ENCODE results near the gene DIPK1B.

Gene DIPK1B

DNA sequence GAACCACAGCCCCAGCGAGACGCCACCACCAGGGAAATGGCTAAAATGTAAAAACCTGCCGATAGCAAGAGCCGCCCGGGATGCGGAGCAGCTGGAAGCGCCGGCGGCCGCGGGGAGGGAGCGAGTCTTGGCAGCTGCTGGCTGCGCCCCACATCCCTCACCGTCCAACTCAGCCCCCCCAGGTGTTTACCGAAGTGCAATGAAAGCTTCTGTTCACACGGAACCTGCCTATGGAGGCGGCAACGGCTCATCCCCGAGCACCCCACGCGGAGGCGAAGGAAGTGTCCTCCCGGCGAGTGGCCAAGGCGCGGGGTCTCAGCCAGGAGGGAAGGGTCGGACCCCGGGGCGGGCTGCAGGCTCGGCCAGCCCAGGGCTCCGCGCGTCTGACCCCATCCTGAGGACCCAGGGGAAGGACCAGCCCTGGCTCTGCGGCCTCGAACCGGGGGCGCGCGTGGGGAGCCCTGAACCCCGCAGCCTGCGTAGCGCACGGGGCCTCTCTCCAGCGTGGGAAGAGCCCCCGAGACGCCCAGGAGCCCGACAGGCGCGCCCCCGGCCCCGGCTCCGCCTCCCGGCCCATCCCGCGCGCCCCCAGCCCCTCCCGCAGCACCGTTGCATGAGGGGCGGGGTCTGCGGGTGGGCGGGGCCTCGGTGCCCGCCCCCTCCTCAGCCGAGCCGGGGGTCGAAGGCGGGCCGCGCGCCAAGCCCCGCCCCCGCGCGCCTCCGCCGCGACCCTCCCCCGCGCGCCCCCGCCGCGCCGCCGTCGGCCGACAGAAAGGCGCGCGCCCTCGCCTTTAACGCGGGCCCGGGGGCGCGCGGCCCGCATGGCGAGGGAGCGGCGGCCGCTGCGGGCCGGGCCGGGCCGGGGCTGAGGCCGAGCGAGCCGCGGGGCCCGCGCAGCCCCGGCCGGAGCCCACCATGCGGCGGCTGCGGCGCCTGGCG, at the start of gene DIPK1B:
Gene DIPK1B, plus strand, starts transcription at position 822 of the 939 bp plus-strand sequence. Its CDS starts 94 bp downstream, at position 916.
- DNase-seq (ENCODE audit: low read depth, low spot score) = no peak

GRCh38 chr9:136662656-136663581, 49.5 kb upstream of the DIPK1B start, which contains the start of gene EGFL7:
TSS of gene EGFL7 (plus strand) at chr9:136662916. CDS start at chr9:136668283, 5,367 bp downstream.
- DNase-seq (ENCODE audit: low read depth, low spot score) = no peak

DNA sequence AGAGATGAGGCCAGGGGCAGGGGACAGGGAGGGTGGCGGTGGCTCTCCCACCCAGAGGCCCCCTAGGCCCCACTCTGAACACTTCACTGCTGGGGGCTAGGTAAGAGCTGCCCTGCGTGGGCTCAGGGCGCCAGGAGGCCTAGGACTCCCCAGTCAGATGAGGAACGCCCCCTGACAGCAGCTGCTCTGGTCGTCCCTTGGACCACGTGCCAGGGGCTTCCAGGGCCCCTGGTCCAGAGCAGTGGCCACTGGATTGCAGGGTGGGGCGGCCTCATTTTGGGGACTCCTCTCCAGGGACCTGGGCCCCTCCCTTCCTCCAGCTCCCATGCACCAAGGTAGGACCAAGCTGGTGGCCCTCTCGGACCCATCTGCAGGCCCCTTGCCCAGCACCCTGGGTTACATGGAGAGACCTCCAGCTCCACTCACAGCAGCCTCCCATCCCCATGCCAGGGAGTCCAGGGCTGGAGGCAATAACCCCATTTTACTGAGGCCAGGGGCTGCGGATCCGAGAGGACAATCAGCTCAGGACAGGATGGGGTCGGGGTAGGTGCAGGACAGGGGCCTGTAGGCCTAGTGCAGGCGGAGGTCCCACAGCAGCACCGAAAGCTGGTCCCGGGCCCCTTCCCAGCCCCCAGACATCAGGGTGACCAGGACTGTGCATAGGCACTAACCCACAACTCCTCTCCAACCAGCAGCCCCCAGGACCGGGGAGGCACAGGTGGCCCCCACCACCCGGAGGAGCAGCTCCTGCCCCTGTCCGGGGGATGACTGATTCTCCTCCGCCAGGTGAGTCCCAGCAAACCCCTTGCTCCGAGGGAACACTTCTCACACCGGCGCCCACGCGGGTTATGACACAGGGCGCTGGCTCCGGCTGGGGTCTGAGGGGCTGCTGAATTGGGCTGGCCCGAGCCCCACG, 48.1 kb upstream of the DIPK1B start:
- no peak for DNase-seq (ENCODE audit: low read depth, low spot score)

DNA sequence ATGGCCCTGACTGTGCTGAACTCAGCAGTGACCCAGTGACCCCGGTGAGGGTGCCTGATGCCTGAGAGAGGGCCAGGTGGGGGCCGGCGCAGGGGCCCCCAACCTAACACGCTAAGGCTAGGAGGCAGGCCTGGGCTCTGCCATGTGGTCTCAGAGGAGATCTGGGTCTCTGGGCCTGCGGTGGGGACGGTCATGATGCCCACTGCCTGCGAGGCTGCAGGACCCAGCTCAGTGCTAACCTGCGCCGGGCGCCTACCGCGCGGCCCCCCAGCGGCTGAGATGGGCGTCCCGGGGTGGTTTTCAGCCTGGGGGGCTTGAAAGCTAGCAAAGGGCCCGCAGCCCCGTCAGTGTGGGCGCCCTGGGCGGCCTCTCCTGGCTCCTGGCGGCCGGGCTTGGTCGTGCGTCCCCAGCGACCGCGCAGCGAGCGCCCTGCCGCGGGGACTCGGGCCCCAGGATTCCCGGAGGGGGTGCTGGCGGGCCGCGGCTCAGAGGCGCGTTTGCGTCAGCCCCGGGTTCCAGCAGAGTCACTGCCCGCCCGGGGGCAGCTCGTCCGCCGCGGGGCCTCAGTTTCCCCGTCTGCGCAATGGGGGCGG, 47.2 kb upstream of the DIPK1B start:
- no peak for DNase-seq (ENCODE audit: low read depth, low spot score)

DNA sequence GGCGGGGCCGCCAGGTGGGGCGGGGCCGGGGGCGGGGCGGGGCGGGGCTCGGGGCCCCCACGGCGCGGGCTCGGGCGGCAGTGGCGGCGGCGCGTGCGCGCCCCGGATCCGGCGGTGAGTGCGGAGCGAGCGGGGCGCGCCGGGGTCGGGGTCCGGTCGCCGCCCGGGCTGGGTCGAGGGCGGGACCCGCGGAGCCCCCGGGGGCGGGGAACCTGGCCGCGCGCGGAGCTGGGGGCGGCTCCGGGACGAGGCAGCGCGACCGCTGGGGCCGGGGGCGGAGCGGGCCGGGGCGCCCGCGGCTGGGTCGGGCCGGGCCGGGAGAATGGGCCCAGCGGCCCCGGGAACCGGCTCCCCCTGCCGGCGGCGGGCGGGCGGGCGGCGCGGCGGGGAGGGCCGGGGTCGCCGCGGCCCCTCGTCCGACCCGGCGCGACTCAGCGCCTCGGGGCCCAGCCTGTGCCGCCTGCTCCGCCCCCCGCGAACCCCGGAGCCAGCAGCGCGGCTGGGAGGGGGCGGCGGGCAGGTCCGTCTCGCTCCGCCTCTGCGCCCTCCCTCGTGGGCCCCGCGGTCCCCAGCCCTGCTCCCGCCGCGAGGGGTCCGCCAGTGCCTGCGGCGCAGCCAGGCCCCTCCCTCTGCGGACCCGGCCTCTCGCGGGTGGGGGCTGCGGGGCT, 46.5 kb upstream of the DIPK1B start:
- no peak for DNase-seq (ENCODE audit: low read depth, low spot score)

GRCh38 chr9:136666372-136667213, 45.8 kb upstream of the DIPK1B start:
- DNase-seq (ENCODE audit: low read depth, low spot score) = no peak

DNA sequence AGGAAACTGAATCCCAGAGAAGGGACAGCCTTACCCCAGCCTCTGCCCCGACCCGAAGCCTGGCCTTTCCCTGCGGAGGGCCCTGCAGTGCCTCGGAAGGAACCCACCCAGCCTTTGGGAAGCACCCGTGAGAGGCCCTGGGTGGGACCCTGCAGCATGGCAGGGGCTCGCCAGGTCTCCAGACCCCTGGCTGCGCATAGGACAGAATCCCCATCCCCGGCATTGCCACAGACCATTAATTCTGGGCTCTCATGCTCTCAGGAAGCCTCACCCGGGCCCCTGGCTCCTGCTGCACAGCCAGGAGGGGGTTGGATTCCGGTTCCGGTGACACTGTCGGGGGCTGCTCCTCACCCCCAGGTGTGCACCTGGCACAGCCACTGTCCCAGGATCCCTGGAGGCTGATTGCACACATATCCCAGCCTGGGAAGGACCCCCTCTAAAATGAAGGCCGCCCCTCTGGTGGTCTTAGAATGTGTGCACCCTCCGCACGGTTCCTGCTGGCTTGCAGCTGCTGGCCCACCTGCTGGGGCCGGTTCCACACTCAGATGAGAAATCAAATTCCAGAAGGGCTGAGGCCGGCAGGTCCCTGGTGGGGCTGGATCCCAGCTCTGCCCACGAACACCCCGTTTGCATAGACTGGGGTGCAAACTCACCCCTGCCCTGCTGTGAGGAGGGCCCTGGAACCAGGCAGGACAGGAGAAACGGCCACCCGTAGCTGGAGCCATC, 45.0 kb upstream of the DIPK1B start:
- DNase-seq (ENCODE audit: low read depth, low spot score) = no peak

- DNase-seq (ENCODE audit: low read depth, low spot score) = no peak
Observed at GRCh38 chr9:136667940-136668760, 44.2 kb upstream of the DIPK1B start.

- DNase-seq (ENCODE audit: low read depth, low spot score) = no peak
Observed at GRCh38 chr9:136668983-136669790, 43.2 kb upstream of the DIPK1B start.

DNA sequence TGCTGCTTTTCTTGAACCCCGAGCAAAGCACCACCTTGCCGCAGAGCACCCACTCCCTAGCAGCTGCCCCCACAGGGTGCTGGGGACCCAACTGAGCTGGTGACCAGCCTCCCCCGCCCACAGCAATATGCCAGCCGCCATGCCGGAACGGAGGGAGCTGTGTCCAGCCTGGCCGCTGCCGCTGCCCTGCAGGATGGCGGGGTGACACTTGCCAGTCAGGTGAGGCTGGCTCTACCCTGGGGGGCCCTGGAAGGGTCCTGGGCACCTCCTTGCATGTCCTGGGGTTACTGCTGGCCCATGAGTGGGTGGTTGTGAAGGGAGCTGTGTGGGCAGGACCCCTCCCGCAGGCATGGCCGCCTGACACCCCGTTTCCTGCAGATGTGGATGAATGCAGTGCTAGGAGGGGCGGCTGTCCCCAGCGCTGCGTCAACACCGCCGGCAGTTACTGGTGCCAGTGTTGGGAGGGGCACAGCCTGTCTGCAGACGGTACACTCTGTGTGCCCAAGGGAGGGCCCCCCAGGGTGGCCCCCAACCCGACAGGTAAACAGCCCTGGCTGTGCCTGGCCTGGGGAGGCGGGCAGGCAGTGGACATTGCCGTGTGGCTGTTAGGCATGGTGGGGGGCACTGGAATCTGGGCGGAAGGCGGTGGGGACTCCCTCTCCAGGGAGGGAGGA, 42.4 kb upstream of the DIPK1B start:
- no peak for DNase-seq (ENCODE audit: low read depth, low spot score)

- DNase-seq (ENCODE audit: low read depth, low spot score) = no peak
Observed at GRCh38 chr9:136670576-136671253, 41.7 kb upstream of the DIPK1B start.

DNA sequence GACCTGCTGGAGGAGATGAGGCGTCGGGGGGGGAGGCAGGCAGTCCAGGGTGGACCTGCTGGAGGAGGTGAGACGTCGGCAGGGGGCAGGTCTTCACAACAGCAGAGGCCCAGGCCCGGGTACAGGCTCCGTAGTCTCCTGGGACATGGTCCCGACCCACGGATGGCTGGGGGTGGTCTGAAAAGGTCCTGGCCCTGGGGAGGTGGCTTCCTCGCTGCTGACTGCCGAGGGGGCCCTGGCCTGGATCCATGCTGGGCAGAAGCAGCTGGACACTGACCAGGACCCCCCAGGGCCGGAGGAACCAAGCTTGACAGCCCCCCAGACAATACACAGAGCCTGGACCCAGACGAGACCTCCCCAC, 41.1 kb upstream of the DIPK1B start:
- DNase-seq (ENCODE audit: low read depth, low spot score) = no peak

DNA sequence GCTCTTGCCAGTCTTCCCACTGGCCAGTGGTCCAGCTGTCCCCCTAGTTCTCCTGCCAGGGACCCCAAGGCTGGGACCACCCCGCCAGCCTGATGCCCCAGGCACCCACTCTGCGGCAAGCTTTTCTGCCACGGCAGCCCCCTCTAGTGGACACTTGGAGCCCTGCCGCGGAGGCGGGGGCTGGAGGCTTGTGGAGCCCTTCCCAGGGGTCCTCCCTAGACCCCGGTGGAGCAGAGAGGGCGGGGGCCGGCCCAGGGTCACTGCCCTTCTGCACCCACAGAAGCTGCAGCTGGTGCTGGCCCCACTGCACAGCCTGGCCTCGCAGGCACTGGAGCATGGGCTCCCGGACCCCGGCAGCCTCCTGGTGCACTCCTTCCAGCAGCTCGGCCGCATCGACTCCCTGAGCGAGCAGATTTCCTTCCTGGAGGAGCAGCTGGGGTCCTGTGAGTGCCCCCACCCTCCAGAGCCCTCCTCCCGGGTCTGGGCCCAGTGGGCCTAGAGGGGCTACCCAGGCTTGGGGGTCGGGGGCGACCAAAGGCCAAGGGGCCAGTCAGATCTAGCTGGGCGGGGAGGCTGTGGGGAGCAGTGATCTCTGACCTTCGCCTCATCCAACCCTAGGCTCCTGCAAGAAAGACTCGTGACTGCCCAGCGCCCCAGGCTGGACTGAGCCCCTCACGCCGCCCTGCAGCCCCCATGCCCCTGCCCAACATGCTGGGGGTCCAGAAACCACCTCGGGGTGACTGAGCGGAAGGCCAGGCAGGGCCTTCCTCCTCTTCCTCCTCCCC, 40.5 kb upstream of the DIPK1B start:
- no peak for DNase-seq (ENCODE audit: low read depth, low spot score)

GRCh38 chr9:136672431-136673087, 39.8 kb upstream of the DIPK1B start:
- no peak for DNase-seq (ENCODE audit: low read depth, low spot score)

All from brain pericyte (primary cell).